Central memory CD8-positive, alpha-beta T cell (primary cell): ENCODE data around the gene MATN1.

ENCODE experiments used
- ATAC-seq: fragments of 150-1000 bp; cut with Tn5 transposase; replicated peaks from 2 replicates; pipeline ENCODE4 v1.10.0; 2022; ENCODE audit warnings: mild to moderate bottlenecking, moderate FRiP score, moderate number of reproducible peaks; ENCODE audit not compliant: poor library complexity, severe bottlenecking; ENCODE audit errors: extremely low read depth
- DNase-seq, 2 donors: peaks; one replicate each; pipeline ENCODE4 v3.0.0; 2021; ENCODE audit warnings: low spot score in 2 of 2
- H3K27ac Mint-ChIP-seq: one replicate; pipeline ENCODE4 v1.8.0; 2022; ENCODE audit warnings: low read depth, mild to moderate bottlenecking, moderate library complexity, mixed read lengths
- H3K27me3 Mint-ChIP-seq: one replicate; pipeline ENCODE4 v1.8.0; 2022; ENCODE audit warnings: mixed read lengths
- H3K36me3 Mint-ChIP-seq: one replicate; pipeline ENCODE4 v1.8.0; 2022; ENCODE audit warnings: mild to moderate bottlenecking, moderate library complexity, mixed read lengths; ENCODE audit not compliant: insufficient read depth
- H3K4me1 Mint-ChIP-seq: one replicate; pipeline ENCODE4 v1.8.0; 2022; ENCODE audit warnings: mixed read lengths
- H3K4me3 Mint-ChIP-seq: one replicate; pipeline ENCODE4 v1.8.0; 2022; ENCODE audit warnings: mild to moderate bottlenecking, moderate library complexity, mixed read lengths
- H3K9me3 Mint-ChIP-seq: one replicate; pipeline ENCODE4 v1.8.0; 2022; ENCODE audit warnings: mixed read lengths

The MATN1 gene

GRCh38 chr1:30755746-30756145 lies 32.4 kb upstream of the MATN1 start:
- Mint-ChIP-seq H3K4me1 (peaks cover 92% of the 10 kb centered on the region), H3K9me3 (no peaks in the 10 kb centered on the region), H3K4me3 (peak overlapping the region; percentile 92), H3K36me3 (peaks cover 54% of the 10 kb centered on the region), H3K27ac (peak overlapping the region; percentile 94), H3K27me3 (no peaks in the 10 kb centered on the region)
- DNase-seq (no peak), ATAC-seq (no peak)

DNA sequence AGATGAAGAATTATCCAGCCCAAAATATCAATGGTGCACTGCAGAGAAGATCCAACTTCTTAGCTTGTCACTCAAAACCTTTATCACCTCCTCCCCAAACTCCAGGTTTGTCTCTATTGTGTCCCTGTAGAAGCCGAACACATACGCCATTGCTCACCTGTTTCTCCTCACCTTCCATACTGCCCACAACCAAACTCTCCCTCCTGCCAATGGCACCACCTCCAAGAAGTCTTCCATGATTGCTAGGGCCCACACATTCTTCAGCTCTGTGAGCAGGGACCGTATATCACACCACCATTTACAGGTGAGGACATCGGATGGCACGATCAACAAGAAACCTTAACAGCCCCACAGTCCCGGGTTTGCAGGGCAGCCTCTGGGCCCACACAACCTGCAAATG lies 31.9 kb upstream of the MATN1 start:
- H3K27ac Mint-ChIP-seq, result peak overlapping the region; percentile 94
- H3K4me3 Mint-ChIP-seq, result peak overlapping the region; percentile 92
- peaks cover 57% of the 10 kb centered on the region for H3K36me3 Mint-ChIP-seq
- no peak for DNase-seq
- ATAC-seq, result no peak
- H3K9me3 Mint-ChIP-seq, result no peaks in the 10 kb centered on the region
- no peaks in the 10 kb centered on the region for H3K27me3 Mint-ChIP-seq
- H3K4me1 Mint-ChIP-seq, result peaks cover 92% of the 10 kb centered on the region

DNA sequence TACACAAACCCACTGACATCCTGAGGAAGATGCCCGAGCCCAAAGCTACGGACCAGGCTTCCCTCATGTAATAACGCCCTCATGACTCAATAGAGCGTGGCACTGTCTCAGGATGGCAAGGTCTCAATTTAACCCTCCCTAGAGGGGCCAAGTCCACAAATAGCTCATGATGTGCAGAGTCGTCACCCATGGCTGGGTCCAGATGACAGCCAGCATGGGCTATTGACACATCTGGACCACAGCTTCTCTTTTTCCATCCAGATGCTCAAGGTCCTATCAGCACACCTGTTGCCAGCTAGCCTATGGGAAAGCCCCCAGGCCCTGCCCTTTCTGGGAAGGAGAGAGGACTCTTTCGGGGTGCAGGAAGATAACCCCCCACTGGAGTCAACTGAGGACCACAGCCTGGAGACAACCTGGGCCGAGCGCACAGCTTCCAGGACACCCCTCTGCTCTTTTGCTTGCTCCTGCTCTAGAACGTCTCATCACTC lies 31.3 kb upstream of the MATN1 start:
- peaks cover 57% of the 10 kb centered on the region for H3K36me3 Mint-ChIP-seq
- peak overlapping the region; percentile 94 for H3K27ac Mint-ChIP-seq
- ATAC-seq, result no peak
- peak overlapping the region; percentile 92 for H3K4me3 Mint-ChIP-seq
- H3K9me3 Mint-ChIP-seq, result no peaks in the 10 kb centered on the region
- no peaks in the 10 kb centered on the region for H3K27me3 Mint-ChIP-seq
- peaks cover 92% of the 10 kb centered on the region for H3K4me1 Mint-ChIP-seq
- DNase-seq, result peak in 1 of 2 donors; percentile 24

GRCh38 chr1:30753660-30754123 lies 30.3 kb upstream of the MATN1 start:
- Mint-ChIP-seq H3K36me3 (peaks cover 57% of the 10 kb centered on the region), H3K4me1 (peaks cover 93% of the 10 kb centered on the region), H3K4me3 (peak overlapping the region; percentile 92), H3K27ac (peak overlapping the region; percentile 94), H3K9me3 (no peaks in the 10 kb centered on the region), H3K27me3 (no peaks in the 10 kb centered on the region)
- ATAC-seq, result no peak
- DNase-seq, result no peak

GRCh38 chr1:30753118-30753517 lies 29.7 kb upstream of the MATN1 start:
- Mint-ChIP-seq H3K4me3 (peak overlapping the region; percentile 92), H3K27me3 (no peaks in the 10 kb centered on the region), H3K4me1 (peaks cover 93% of the 10 kb centered on the region), H3K27ac (peak overlapping the region; percentile 94), H3K9me3 (no peaks in the 10 kb centered on the region), H3K36me3 (peaks cover 61% of the 10 kb centered on the region)
- DNase-seq (no peak), ATAC-seq (no peak)

DNA sequence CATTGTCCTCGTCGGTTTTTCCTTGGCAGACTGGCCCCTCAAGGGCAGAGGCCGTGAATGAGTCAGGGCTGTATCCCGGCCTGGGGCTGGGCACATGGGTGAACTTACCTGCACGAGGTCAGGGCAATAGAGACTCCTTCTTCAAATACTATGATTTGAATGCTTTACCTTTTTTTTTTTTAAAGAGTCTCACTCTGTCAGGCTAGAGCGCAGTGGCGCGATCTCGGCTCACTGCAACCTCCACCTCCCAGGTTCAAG lies 29.2 kb upstream of the MATN1 start:
- H3K36me3 Mint-ChIP-seq, result peaks cover 66% of the 10 kb centered on the region
- no peak for DNase-seq
- H3K27ac Mint-ChIP-seq, result peak overlapping the region; percentile 94
- no peaks in the 10 kb centered on the region for H3K27me3 Mint-ChIP-seq
- ATAC-seq, result no peak
- peak overlapping the region; percentile 92 for H3K4me3 Mint-ChIP-seq
- no peaks in the 10 kb centered on the region for H3K9me3 Mint-ChIP-seq
- peaks cover 95% of the 10 kb centered on the region for H3K4me1 Mint-ChIP-seq

GRCh38 chr1:30751830-30752650 lies 28.7 kb upstream of the MATN1 start:
- H3K4me1 Mint-ChIP-seq, result peaks cover 95% of the 10 kb centered on the region
- no peak for DNase-seq
- no peaks in the 10 kb centered on the region for H3K27me3 Mint-ChIP-seq
- ATAC-seq, result no peak
- no peaks in the 10 kb centered on the region for H3K9me3 Mint-ChIP-seq
- peaks cover 66% of the 10 kb centered on the region for H3K36me3 Mint-ChIP-seq
- H3K4me3 Mint-ChIP-seq, result peak overlapping the region; percentile 92
- H3K27ac Mint-ChIP-seq, result peak overlapping the region; percentile 94

- Mint-ChIP-seq H3K4me3 (peak overlapping the region; percentile 92), H3K27me3 (no peaks in the 10 kb centered on the region), H3K4me1 (peaks cover 97% of the 10 kb centered on the region), H3K9me3 (no peaks in the 10 kb centered on the region), H3K27ac (peak overlapping the region; percentile 94), H3K36me3 (peaks cover 68% of the 10 kb centered on the region)
- DNase-seq (no peak), ATAC-seq (no peak)
These were observed 27.4 kb upstream of the MATN1 start for GRCh38 chr1:30750731-30751291.

DNA sequence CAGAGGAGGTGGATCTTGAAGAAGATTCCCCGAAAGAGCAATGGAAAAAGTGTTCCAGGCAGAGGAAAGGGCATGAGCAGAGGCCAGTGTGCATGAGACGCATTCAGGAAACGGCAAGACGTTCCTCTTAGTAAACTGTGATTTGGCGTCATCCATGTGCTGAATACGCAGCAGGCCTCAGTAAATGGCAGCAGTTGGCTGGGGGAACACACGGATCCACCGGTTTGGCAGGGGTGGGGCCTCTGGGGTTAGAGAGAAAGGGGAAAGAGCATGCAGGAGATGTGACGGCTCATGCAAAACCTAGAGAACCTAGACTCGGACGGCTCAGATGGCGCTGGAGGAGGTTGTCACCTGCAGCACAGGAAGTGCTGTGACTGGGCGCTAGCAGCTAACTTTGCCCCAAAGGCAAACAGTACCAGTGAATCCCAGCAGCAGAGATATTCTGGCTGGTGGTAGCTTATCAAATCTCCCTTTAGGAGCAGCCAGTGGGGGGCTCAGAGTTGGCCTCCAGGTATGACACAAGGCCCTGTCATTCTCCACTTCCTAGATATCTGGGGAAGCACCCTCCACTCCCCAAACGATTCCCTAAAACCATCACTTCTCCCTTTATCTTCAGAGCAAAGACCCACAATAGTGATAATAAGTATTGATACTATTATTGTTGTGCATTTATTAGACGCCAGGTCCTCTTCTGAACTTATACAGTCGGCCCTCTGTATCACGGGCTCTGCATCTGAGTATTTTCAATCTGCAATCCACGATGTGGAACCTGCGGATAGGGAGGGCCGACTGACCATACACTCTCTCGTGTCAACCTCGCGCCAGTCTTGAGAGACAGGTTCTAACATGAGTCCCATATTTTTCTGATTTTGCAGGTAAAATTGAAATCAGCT lies 26.6 kb upstream of the MATN1 start:
- H3K4me3 Mint-ChIP-seq, result peak overlapping the region; percentile 92
- H3K9me3 Mint-ChIP-seq, result no peaks in the 10 kb centered on the region
- peak overlapping the region; percentile 94 for H3K27ac Mint-ChIP-seq
- H3K36me3 Mint-ChIP-seq, result peaks cover 60% of the 10 kb centered on the region
- H3K27me3 Mint-ChIP-seq, result no peaks in the 10 kb centered on the region
- H3K4me1 Mint-ChIP-seq, result peaks cover 97% of the 10 kb centered on the region
- peak; percentile 83 for ATAC-seq
- DNase-seq, result peak; percentile 61 to 79

DNA sequence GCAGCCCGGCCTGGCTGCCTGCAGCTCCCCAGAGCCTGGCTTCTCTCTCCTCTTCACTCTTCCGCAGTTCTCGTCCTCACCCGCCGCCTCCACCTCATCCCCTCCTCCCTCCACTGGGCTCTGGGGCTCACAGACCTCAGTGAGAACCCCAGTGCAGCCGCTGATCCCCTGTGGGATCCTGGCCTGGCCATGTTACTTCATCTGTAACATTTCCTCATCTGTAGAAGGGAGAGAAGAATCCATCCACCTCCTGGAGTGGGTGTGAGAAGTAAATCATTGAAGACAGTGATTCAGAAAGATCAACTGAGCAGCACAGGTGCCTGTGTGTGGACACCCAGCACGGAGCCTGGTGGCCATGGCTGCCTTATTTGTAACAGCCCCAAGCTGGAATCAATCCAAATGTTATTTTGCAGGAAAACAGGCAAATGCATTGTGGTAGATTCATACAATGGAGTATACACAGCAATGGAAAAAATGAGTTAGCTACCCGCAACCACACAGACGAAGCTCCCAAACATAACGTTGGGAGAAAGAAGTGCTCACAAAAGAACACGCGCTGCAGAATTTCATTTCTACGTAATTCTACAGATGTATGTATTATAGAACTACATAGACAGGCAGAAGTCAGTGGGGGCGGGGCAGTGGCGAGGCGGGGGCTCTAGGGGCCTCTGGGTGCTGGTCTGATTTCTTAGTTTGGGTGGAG lies 25.5 kb upstream of the MATN1 start:
- DNase-seq, result no peak
- Mint-ChIP-seq H3K36me3 (peaks cover 59% of the 10 kb centered on the region), H3K4me3 (peak overlapping the region; percentile 92), H3K9me3 (no peaks in the 10 kb centered on the region), H3K4me1 (peaks cover 97% of the 10 kb centered on the region), H3K27ac (peak overlapping the region; percentile 94), H3K27me3 (no peaks in the 10 kb centered on the region)
- ATAC-seq, result no peak

GRCh38 chr1:30748098-30748698 lies 24.8 kb upstream of the MATN1 start:
- H3K36me3 Mint-ChIP-seq, result peaks cover 60% of the 10 kb centered on the region
- no peaks in the 10 kb centered on the region for H3K9me3 Mint-ChIP-seq
- DNase-seq (no peak), ATAC-seq (no peak)
- peaks cover 97% of the 10 kb centered on the region for H3K4me1 Mint-ChIP-seq
- H3K27me3 Mint-ChIP-seq, result no peaks in the 10 kb centered on the region
- peak overlapping the region; percentile 94 for H3K27ac Mint-ChIP-seq
- peak overlapping the region; percentile 92 for H3K4me3 Mint-ChIP-seq
